ENCODE measurements around the gene SLC30A5.
"Not testable (repeated sequence)": the region's sequence is repeated elsewhere in the genome, so short reads cannot be mapped to it uniquely, and the experiment has no call there.

- not testable (repeated sequence) for TF ChIP-seq EZH2 (IDR thresholded peaks at IDR 0.05; ENCODE audit: borderline replicate concordance, low read length); CTCF (conservative IDR thresholded peaks at IDR 0.05 in 1 of 2, IDR thresholded peaks at IDR 0.05 in 1 of 2; ENCODE audit: extremely low read depth in 1 of 2, insufficient read depth in 1 of 2, low read depth in 1 of 2, low read length in 2 of 2)
These were observed 54.8 kb downstream of the SLC30A5 start for GRCh38 chr5:69148576-69148975.
